Measurements from ENCODE around the gene CRYBG2.

The CRYBG2 gene

GRCh38 chr1:26353210-26353859, 595 bp downstream of the CRYBG2 start:
- H3K4me3 ChIP-seq (ENCODE audit: low read depth, low read length), result no peak overlapping the region
- TF ChIP-seq CTCF (IDR thresholded peaks at IDR 0.05; ENCODE audit: low read depth, low read length), result no peak

GRCh38 chr1:26352338-26352679, 1.6 kb downstream of the CRYBG2 start:
- no peak overlapping the region for H3K4me3 ChIP-seq (ENCODE audit: low read depth, low read length)
- TF ChIP-seq CTCF (IDR thresholded peaks at IDR 0.05; ENCODE audit: low read depth, low read length), result no peak

GRCh38 chr1:26351590-26352337, 2.2 kb downstream of the CRYBG2 start:
- no peak overlapping the region for H3K4me3 ChIP-seq (ENCODE audit: low read depth, low read length)
- TF ChIP-seq CTCF (IDR thresholded peaks at IDR 0.05; ENCODE audit: low read depth, low read length), result no peak

- no peak overlapping the region for H3K4me3 ChIP-seq (ENCODE audit: low read depth, low read length)
- no peak for TF ChIP-seq CTCF (IDR thresholded peaks at IDR 0.05; ENCODE audit: low read depth, low read length)
These were observed 3.0 kb downstream of the CRYBG2 start for GRCh38 chr1:26350701-26351589.

- no peak for TF ChIP-seq CTCF (IDR thresholded peaks at IDR 0.05; ENCODE audit: low read depth, low read length)
- H3K4me3 ChIP-seq (ENCODE audit: low read depth, low read length), result no peak overlapping the region
These were observed 3.6 kb downstream of the CRYBG2 start for GRCh38 chr1:26350343-26350700.

GRCh38 chr1:26349877-26350244, 4.1 kb downstream of the CRYBG2 start:
- TF ChIP-seq CTCF (IDR thresholded peaks at IDR 0.05; ENCODE audit: low read depth, low read length), result no peak
- H3K4me3 ChIP-seq (ENCODE audit: low read depth, low read length), result no peak overlapping the region

All from WI38 (cell line).